Psoas muscle (tissue), 8 donors: ENCODE results near the gene CBFB. TPM values are rescaled to one million over a fixed set of nuclear protein-coding genes. Genes with fewer than 3 reads are reported as not detected.

Experiments
- ATAC-seq, 4 donors: fragments of 200-7000 bp; cut with Tn5 transposase; one replicate each; pipeline ENCODE4 v1.9.1; 2020; ENCODE audit warnings: moderate library complexity in 3 of 4, mild to moderate bottlenecking in 2 of 4
- DNase-seq, 2 donors: peaks; one replicate each; pipeline ENCODE4 v3.0.0-alpha.2; 2020
- H3K27ac ChIP-seq: fragments of 200-600 bp; one replicate; pipeline ENCODE4 v1.8.0; 2022
- H3K27me3 ChIP-seq, 3 donors: fragments of 200-600 bp in 1 of 3; one replicate each; pipeline versions ENCODE4 v1.6.1 to v1.8.0; 2013 to 2022; ENCODE audit warnings: low read length in 2 of 3, mild to moderate bottlenecking in 2 of 3, moderate library complexity in 1 of 3; ENCODE audit not compliant: insufficient read depth in 3 of 3
- H3K36me3 ChIP-seq, 2 donors: fragments of 200-600 bp in 1 of 2; one replicate each; pipeline versions ENCODE4 v1.6.1 to v1.8.0; 2013 to 2022; ENCODE audit warnings: low read depth in 1 of 2, mild to moderate bottlenecking in 1 of 2, moderate library complexity in 1 of 2; ENCODE audit not compliant: insufficient read depth in 1 of 2
- H3K4me1 ChIP-seq: fragments of 200-600 bp; one replicate; pipeline ENCODE4 v1.8.0; 2022
- H3K4me3 ChIP-seq: fragments of 200-600 bp; one replicate; pipeline ENCODE4 v1.8.0; 2022; ENCODE audit warnings: mild to moderate bottlenecking
- H3K9me3 ChIP-seq: fragments of 200-600 bp; one replicate; pipeline ENCODE4 v1.8.0; 2022
- CTCF ChIP-seq: fragments of 200-600 bp; IDR thresholded peaks from one replicate; pipeline ENCODE4 v1.8.0; 2022; ENCODE audit warnings: antibody characterized with exemption
- WGBS, 3 donors: extraction: QIAGEN DNeasy Blood & Tissue Kit; methylation state at CpG; one replicate each; pipeline versions ENCODE4 v1.1.6 to v1.1.7; 2013; 5-methylcytosine and 5-hydroxymethylcytosine counted together
- intact Hi-C, 2 donors: fragments of 100-400 bp; cut with DNase I; formaldehyde crosslinking; loops; one replicate each; pipeline versions ENCODE4 v1.11.0 to v1.14.2; 2022
- polyA plus RNA-seq, 3 donors: library from polyadenylated mRNA; stranded (reverse); fragments of 200-250 nt; gene quantifications; one replicate each; pipeline ENCODE4 v1.2.3, GENCODE V29; 2013
- total RNA-seq, 4 donors: library from RNA; stranded (reverse); fragmentation: NEBNext Ultra II Directional in 2 of 4; extraction: Animal tissue kit (Norgen Biotek cat#: 25700) in 2 of 4; gene quantifications; one replicate each; pipeline versions ENCODE4 v1.2.1 to v1.2.4, GENCODE V29; 2021 to 2023
- donor health status: healthy with polysubstance abuse.
- donor health status: DM: no; HTN: no; CAD: no; lungs with moderate emphysema.
- donor health status: Bipolar disorder and iron deficiency.
- donor health status: healthy.
- donor health status: DM: yes; HTN: yes; CAD: no.
- donor health status: DM: no; HTN: no; CAD: no.
- donor health status: DM: no; HTN: no; CAD: no.
- donor health status: DM: yes; HTN: yes; CAD: no.

The CBFB gene
- total and polyA plus RNA-seq, 7 donors = 24.3 to 66.1 (median 51.4) TPM

GRCh38 chr16:67068212-67068753 is 39.3 kb downstream of the CBFB start:
- H3K27ac ChIP-seq = no peak overlapping the region
- TF ChIP-seq CTCF = no peak
- peaks cover 6 to 38% of the 10 kb centered on the region in 2 donors for H3K36me3 ChIP-seq
- 97 to 99% (median 98%) methylated on average over 2 of the region's 2 CpGs for WGBS, 3 donors
- DNase-seq (no peak), ATAC-seq (no peak)
- no peak overlapping the region for H3K4me3 ChIP-seq
- H3K27me3 ChIP-seq = no peaks in the 10 kb centered on the region
- no peaks in the 10 kb centered on the region for H3K4me1 ChIP-seq
- H3K9me3 ChIP-seq = no peaks in the 10 kb centered on the region
- intact Hi-C loops = no loop called here

GRCh38 chr16:67071476-67072048 is 42.6 kb downstream of the CBFB start:
- ATAC-seq (no peak), DNase-seq (no peak)
- H3K36me3 ChIP-seq = peaks cover 3 to 57% of the 10 kb centered on the region in 2 donors
- H3K27ac ChIP-seq = no peak overlapping the region
- TF ChIP-seq CTCF = no peak
- H3K4me1 ChIP-seq = no peaks in the 10 kb centered on the region
- H3K4me3 ChIP-seq = no peak overlapping the region
- intact Hi-C loops = no loop called here
- no peaks in the 10 kb centered on the region for H3K27me3 ChIP-seq
- H3K9me3 ChIP-seq = no peaks in the 10 kb centered on the region
- WGBS, 3 donors = 78 to 88% (median 79%) methylated on average over 4 of the region's 4 CpGs

- H3K27ac ChIP-seq = no peak overlapping the region
- ATAC-seq (no peak), DNase-seq (no peak)
- no peaks in the 10 kb centered on the region for H3K9me3 ChIP-seq
- peaks cover 0 to 30% of the 10 kb centered on the region in 2 donors for H3K36me3 ChIP-seq
- no peak overlapping the region for H3K4me3 ChIP-seq
- TF ChIP-seq CTCF = no peak
- intact Hi-C loops = loop anchor here in 1 of 2 donors (5.0 kb wide), 1 partner anchor 33 kb away; no protein-coding TSS in a partner anchor
- 96 to 99% (median 97%) methylated on average over 2 of the region's 2 CpGs for WGBS, 3 donors
- H3K27me3 ChIP-seq = no peaks in the 10 kb centered on the region
- no peaks in the 10 kb centered on the region for H3K4me1 ChIP-seq
Observed at GRCh38 chr16:67075331-67075730, 46.4 kb downstream of the CBFB start.

GRCh38 chr16:67077871-67078270 is 48.9 kb downstream of the CBFB start:
- ATAC-seq (peak in 1 of 4 donors; percentile 48), DNase-seq (no peak)
- H3K36me3 ChIP-seq = peaks cover 0 to 28% of the 10 kb centered on the region in 2 donors
- 45 to 65% (median 47%) methylated on average over 4 of the region's 4 CpGs for WGBS, 3 donors
- intact Hi-C loops = loop anchor here in 1 of 2 donors (5.0 kb wide), 1 partner anchor 36 kb away; no protein-coding TSS in a partner anchor
- H3K27ac ChIP-seq = no peak overlapping the region
- no peak overlapping the region for H3K4me3 ChIP-seq
- no peak for TF ChIP-seq CTCF
- no peaks in the 10 kb centered on the region for H3K9me3 ChIP-seq
- no peaks in the 10 kb centered on the region for H3K4me1 ChIP-seq
- H3K27me3 ChIP-seq = no peaks in the 10 kb centered on the region
